ENCODE results near the gene CTNNA3.

The CTNNA3 gene

GRCh38 chr10:66292922-66293321, 1403.1 kb downstream of the CTNNA3 start:
- no peak for DNase-seq (ENCODE audit: low read depth)
- no peak for TF ChIP-seq CTCF (IDR thresholded peaks at IDR 0.05; ENCODE audit: control insufficient read depth, insufficient read depth, low read depth, low read length, missing control alignments)
- no peak overlapping the region for H3K4me3 ChIP-seq (ENCODE audit: control insufficient read depth, low read depth, low read length)

GRCh38 chr10:66292456-66292855, 1403.5 kb downstream of the CTNNA3 start:
- no peak overlapping the region for H3K4me3 ChIP-seq (ENCODE audit: control insufficient read depth, low read depth, low read length)
- TF ChIP-seq CTCF (IDR thresholded peaks at IDR 0.05; ENCODE audit: control insufficient read depth, insufficient read depth, low read depth, low read length, missing control alignments) = no peak
- no peak for DNase-seq (ENCODE audit: low read depth)

GRCh38 chr10:66291133-66291532, 1404.9 kb downstream of the CTNNA3 start:
- DNase-seq (ENCODE audit: low read depth) = no peak
- no peak for TF ChIP-seq CTCF (IDR thresholded peaks at IDR 0.05; ENCODE audit: control insufficient read depth, insufficient read depth, low read depth, low read length, missing control alignments)
- H3K4me3 ChIP-seq (ENCODE audit: control insufficient read depth, low read depth, low read length) = no peak overlapping the region

- no peak overlapping the region for H3K4me3 ChIP-seq (ENCODE audit: control insufficient read depth, low read depth, low read length)
- no peak for DNase-seq (ENCODE audit: low read depth)
- no peak for TF ChIP-seq CTCF (IDR thresholded peaks at IDR 0.05; ENCODE audit: control insufficient read depth, insufficient read depth, low read depth, low read length, missing control alignments)
Observed at GRCh38 chr10:66284621-66285020, 1411.4 kb downstream of the CTNNA3 start.

- no peak for TF ChIP-seq CTCF (IDR thresholded peaks at IDR 0.05; ENCODE audit: control insufficient read depth, insufficient read depth, low read depth, low read length, missing control alignments)
- DNase-seq (ENCODE audit: low read depth) = no peak
- no peak overlapping the region for H3K4me3 ChIP-seq (ENCODE audit: control insufficient read depth, low read depth, low read length)
Observed at GRCh38 chr10:66283874-66284464, 1412.0 kb downstream of the CTNNA3 start.

GRCh38 chr10:66283064-66283463, 1412.9 kb downstream of the CTNNA3 start:
- TF ChIP-seq CTCF (IDR thresholded peaks at IDR 0.05; ENCODE audit: control insufficient read depth, insufficient read depth, low read depth, low read length, missing control alignments) = no peak
- no peak overlapping the region for H3K4me3 ChIP-seq (ENCODE audit: control insufficient read depth, low read depth, low read length)
- DNase-seq (ENCODE audit: low read depth) = no peak

- no peak for DNase-seq (ENCODE audit: low read depth)
- no peak for TF ChIP-seq CTCF (IDR thresholded peaks at IDR 0.05; ENCODE audit: control insufficient read depth, insufficient read depth, low read depth, low read length, missing control alignments)
- H3K4me3 ChIP-seq (ENCODE audit: control insufficient read depth, low read depth, low read length) = no peak overlapping the region
Observed at GRCh38 chr10:66281327-66281726, 1414.7 kb downstream of the CTNNA3 start.
